HG02610 (cell line): ENCODE data around the gene NQO2.
"Not testable (repeated sequence)": the region's sequence is repeated elsewhere in the genome, so short reads cannot be mapped to it uniquely, and the experiment has no call there.

Experiments
- ATAC-seq: cut with Tn5 transposase; IDR thresholded peaks from one replicate; pipeline ENCODE4 v1.9.1; 2021; ENCODE audit warnings: mild to moderate bottlenecking, moderate library complexity; ENCODE audit not compliant: unreplicated experiment

Gene NQO2

GRCh38 chr6:2969549-2969948, 30.1 kb upstream of the NQO2 start:
- no peak for ATAC-seq

- ATAC-seq, result no peak
Observed at GRCh38 chr6:2970034-2970685, 29.5 kb upstream of the NQO2 start.

- ATAC-seq, result no peak
Observed at GRCh38 chr6:2970753-2971419, 28.8 kb upstream of the NQO2 start.

- no peak for ATAC-seq
Observed at GRCh38 chr6:2971420-2972218, 28.1 kb upstream of the NQO2 start, which contains the start of gene SERPINB6. TSS of gene SERPINB6 (minus strand) at chr6:2971567. CDS start at chr6:2959332, 12,235 bp downstream.

GRCh38 chr6:2972219-2972487, 27.5 kb upstream of the NQO2 start:
- ATAC-seq, result not testable (repeated sequence)

GRCh38 chr6:2972685-2973084, 27.0 kb upstream of the NQO2 start:
- not testable (repeated sequence) for ATAC-seq

GRCh38 chr6:2973180-2973579, 26.5 kb upstream of the NQO2 start:
- ATAC-seq, result not testable (repeated sequence)

GRCh38 chr6:2973676-2974075, 26.0 kb upstream of the NQO2 start:
- no peak for ATAC-seq

- no peak for ATAC-seq
Observed at GRCh38 chr6:2976060-2976459, 23.6 kb upstream of the NQO2 start.

GRCh38 chr6:2976571-2977085, 23.1 kb upstream of the NQO2 start:
- no peak for ATAC-seq

GRCh38 chr6:2977290-2977689, 22.4 kb upstream of the NQO2 start:
- no peak for ATAC-seq

- no peak for ATAC-seq
Observed at GRCh38 chr6:2977799-2978590, 21.7 kb upstream of the NQO2 start.

- no peak for ATAC-seq
Observed at GRCh38 chr6:2978923-2979322, 20.8 kb upstream of the NQO2 start.

GRCh38 chr6:2979819-2980464, 19.8 kb upstream of the NQO2 start:
- no peak for ATAC-seq

GRCh38 chr6:2980465-2980855, 19.2 kb upstream of the NQO2 start:
- ATAC-seq, result no peak

GRCh38 chr6:2982426-2983117, 17.1 kb upstream of the NQO2 start:
- no peak for ATAC-seq

- ATAC-seq, result no peak
Observed at GRCh38 chr6:2984738-2985406, 14.8 kb upstream of the NQO2 start.

- ATAC-seq, result no peak
Observed at GRCh38 chr6:2986722-2987221, 12.9 kb upstream of the NQO2 start.

GRCh38 chr6:2988094-2988425, 11.6 kb upstream of the NQO2 start:
- ATAC-seq, result no peak
